Mesodermal cell (in vitro differentiated cells): ENCODE data around the gene IGLON5.

Source experiments
- H3K27ac ChIP-seq: 2 replicates; pipeline ENCODE4 v1.7.0; 2013; ENCODE audit warnings: mild to moderate bottlenecking, low read depth, low read length, moderate library complexity; ENCODE audit not compliant: severe bottlenecking
- H3K36me3 ChIP-seq: 2 replicates; pipeline ENCODE4 v1.7.1; 2013; ENCODE audit warnings: mild to moderate bottlenecking, low read length, moderate library complexity; ENCODE audit not compliant: control insufficient read depth, insufficient read depth
- H3K4me1 ChIP-seq: one replicate; pipeline ENCODE4 v1.7.1; 2013; ENCODE audit warnings: mild to moderate bottlenecking, low read length; ENCODE audit not compliant: insufficient read depth, control insufficient read depth, poor library complexity, severe bottlenecking
- H3K4me3 ChIP-seq: 2 replicates; pipeline ENCODE4 v1.7.0; 2013; ENCODE audit warnings: low read length, control low read depth, mild to moderate bottlenecking; ENCODE audit not compliant: insufficient read depth, poor library complexity, severe bottlenecking; ENCODE audit errors: extremely low read depth
- H3K9me3 ChIP-seq: 2 replicates; pipeline ENCODE4 v1.7.1; 2013; ENCODE audit warnings: mild to moderate bottlenecking, low read length, moderate library complexity; ENCODE audit not compliant: control insufficient read depth
- WGBS, 2 experiments: methylation state at CpG; one replicate each; pipeline ENCODE4 v1.1.5; 2013; ENCODE audit warnings: missing lambda C conversion rate in 2 of 2; ENCODE audit not compliant: insufficient coverage in 2 of 2; 5-methylcytosine and 5-hydroxymethylcytosine counted together

The IGLON5 gene

DNA sequence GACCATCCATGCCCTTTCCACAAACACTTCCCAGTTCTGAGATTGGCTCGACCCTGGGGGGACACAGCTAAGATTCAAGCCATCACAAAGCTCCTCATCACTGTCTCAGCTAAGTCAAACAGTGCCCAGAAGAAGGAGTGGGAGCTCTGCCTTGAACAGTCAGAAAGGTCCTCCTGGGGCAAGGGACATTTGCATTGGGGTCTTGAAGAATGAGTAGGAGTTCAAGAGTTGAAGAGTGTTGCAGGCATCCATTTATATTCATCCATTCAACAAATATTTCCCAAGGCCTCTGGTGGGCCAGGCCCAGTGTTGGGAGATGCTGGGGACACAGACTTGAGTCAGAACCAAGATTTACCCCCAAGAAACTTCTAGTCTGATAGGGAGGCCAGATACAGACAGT lies 6.5 kb downstream of the IGLON5 start:
- no CpG with 5 or more reads among the region's 1 CpG for WGBS, 2 experiments
- no peaks in the 10 kb centered on the region for H3K36me3 ChIP-seq
- no peaks in the 10 kb centered on the region for H3K4me1 ChIP-seq
- no peak overlapping the region for H3K27ac ChIP-seq
- no peaks in the 10 kb centered on the region for H3K9me3 ChIP-seq
- H3K4me3 ChIP-seq, result no peak overlapping the region

DNA sequence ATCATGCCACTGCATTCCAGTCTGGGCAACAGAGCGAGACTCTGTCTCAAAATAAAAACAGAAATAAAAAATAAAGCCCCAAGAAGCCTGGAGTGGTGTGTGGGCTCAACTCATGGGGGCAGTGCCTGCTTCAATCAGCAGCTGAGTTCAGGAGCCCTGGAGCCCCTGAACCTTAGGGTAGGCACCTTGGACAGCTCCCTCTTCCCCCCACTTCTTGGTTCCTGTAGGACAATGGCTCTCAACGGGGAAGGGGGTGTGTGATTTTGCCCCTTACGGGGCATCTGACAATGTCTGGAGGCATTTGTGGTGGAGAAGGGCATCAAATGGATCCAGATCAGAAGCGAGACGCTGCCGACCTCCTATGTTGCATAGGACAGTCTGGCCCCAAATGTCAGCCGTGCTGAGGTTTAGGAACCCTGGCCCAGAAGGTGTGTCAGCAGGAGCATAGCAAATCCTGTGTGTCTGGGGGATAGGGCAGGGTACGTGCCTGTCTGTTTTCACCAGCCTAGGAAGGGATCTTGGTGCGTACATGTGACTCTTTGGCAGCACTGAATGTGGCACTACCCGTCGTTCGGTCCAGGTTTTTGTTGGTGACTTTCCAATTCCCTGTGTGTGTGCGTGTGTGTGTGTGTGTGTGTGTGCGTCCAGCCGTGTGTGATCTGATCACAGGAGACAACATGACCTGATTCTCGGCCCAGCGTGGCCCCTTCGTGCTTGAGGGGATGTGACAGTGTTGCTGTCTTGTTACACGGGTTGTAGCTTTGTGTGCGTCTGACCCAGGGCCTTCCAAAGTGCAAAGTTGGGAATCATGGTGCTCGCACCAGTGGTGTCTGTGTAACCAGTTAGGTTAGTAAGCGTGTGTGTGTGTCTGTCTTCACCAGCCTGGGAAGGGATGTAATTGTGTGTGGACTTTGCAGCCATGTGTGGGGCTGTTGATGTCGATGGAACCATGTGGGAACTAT lies 7.5 kb downstream of the IGLON5 start:
- 83 to 87% methylated on average over 16 to 19 of the region's 23 CpGs for whole genome bisulfite sequencing, 2 experiments
- H3K9me3 ChIP-seq, result no peaks in the 10 kb centered on the region
- no peak overlapping the region for H3K27ac ChIP-seq
- no peaks in the 10 kb centered on the region for H3K36me3 ChIP-seq
- H3K4me1 ChIP-seq, result no peaks in the 10 kb centered on the region
- no peak overlapping the region for H3K4me3 ChIP-seq

DNA sequence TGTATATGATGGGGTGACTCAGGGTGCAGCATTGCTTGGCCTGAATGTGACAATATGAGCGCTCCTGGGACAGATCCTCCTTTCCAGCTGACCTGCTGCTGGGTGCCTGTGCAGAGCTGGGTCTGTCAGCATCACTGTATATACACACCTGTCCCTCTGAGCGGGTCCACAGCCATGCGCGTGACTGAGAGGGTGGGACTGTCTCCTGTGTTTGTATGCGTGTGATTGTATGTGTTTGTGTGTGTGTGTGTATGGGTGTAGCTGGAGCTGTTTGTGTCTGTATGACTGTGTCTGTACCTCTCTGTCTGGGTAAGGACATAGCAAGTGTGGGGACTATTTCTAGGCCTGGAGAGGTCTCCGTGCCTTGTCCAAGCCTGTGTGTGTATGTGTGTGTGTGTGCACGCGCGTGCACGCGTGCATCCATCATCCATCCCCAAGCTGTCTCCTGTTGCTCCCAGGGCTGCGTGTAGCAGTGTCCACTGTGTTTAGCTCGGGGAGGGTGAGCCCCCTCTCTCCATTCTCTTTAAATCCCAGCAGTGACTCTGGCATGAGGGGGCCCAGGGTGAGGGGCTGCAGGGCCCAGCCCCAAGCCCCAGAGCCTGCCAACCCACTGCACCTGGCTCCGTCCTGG lies 8.3 kb downstream of the IGLON5 start:
- Histone ChIP-seq H3K4me1 (no peaks in the 10 kb centered on the region), H3K9me3 (no peaks in the 10 kb centered on the region), H3K36me3 (no peaks in the 10 kb centered on the region), H3K4me3 (no peak overlapping the region), H3K27ac (no peak overlapping the region)
- WGBS, 2 experiments, result 89 to 95% methylated on average over 6 to 7 of the region's 14 CpGs

DNA sequence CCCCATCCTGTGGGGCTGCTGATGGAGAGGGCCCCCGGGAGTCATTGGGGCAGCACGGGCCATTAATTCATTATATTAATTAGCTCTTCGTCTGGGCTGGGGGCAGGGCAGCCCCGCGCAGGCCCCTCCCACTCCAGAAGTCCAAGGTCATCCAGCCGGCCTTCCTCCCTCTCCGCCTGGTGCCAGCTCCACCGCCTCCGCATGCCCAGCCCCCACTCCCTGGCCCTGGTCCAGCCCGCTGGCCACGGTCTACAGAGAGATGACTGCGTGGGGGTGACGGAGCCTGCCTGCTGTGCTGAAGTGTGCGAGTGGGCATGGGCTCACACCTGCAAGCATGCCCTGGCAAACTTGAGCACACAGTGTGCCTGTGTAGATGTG lies 8.8 kb downstream of the IGLON5 start:
- no peaks in the 10 kb centered on the region for H3K9me3 ChIP-seq
- no peak overlapping the region for H3K4me3 ChIP-seq
- WGBS, 2 experiments, result 65 to 71% methylated on average over 14 of the region's 14 CpGs

DNA sequence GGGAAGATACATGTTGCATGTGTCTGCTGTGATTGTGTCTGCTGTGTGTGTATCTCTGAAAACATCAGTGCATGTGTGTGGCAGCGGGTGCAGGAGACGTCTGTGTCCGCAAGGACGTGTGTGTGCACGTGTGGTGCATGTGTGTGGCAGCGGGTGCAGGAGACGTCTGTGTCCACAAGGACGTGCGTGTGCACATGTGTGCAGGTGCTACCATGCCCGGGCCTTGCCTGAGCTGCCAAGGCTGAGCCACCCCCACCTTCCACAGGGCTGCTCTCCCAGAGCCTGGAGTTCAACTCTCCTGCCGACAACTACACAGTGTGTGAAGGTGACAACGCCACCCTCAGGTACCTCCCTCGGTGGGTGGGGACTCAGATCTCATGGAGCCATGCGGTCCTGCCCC lies 10.4 kb downstream of the IGLON5 start:
- Histone ChIP-seq H3K4me1 (no peaks in the 10 kb centered on the region), H3K27ac (no peak overlapping the region), H3K9me3 (no peaks in the 10 kb centered on the region), H3K4me3 (no peak overlapping the region), H3K36me3 (no peaks in the 10 kb centered on the region)
- 87 to 92% methylated on average over 10 to 13 of the region's 14 CpGs for WGBS, 2 experiments

More for the DNA sequence above, 8.8 kb downstream of the IGLON5 start:
- no peaks in the 10 kb centered on the region for H3K36me3 ChIP-seq
- H3K27ac ChIP-seq, result no peak overlapping the region
- no peaks in the 10 kb centered on the region for H3K4me1 ChIP-seq

DNA sequence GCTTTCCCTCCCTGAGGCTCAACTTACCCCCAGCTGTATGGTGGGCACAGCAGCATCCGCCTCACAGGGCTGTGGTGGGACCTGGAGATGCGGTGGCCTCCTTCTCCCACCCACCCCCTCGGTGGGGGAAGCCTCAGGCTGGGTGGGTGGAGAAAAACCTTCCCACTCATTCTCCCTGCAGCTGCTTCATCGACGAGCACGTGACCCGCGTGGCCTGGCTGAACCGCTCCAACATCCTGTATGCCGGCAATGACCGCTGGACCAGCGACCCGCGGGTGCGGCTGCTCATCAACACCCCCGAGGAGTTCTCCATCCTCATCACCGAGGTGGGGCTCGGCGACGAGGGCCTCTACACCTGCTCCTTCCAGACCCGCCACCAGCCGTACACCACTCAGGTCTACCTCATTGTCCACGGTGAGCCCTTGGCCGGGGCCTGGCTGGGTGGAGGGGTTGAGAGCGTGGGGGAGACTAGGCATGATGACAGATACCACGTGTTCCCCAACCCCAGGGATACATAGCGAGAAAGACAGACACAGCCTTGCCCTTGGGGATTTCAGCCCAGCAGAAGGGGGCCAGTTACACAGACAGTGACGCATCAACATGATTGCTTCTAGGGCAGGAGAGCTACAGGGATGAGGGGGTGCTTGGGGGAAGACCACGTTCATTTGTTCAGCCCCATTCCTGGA lies 12.2 kb downstream of the IGLON5 start:
- H3K27ac ChIP-seq, result no peak overlapping the region
- no peaks in the 10 kb centered on the region for H3K9me3 ChIP-seq
- no peaks in the 10 kb centered on the region for H3K4me1 ChIP-seq
- H3K36me3 ChIP-seq, result no peaks in the 10 kb centered on the region
- H3K4me3 ChIP-seq, result no peak overlapping the region
- WGBS, 2 experiments, result 92 to 95% methylated on average over 21 to 22 of the region's 29 CpGs

DNA sequence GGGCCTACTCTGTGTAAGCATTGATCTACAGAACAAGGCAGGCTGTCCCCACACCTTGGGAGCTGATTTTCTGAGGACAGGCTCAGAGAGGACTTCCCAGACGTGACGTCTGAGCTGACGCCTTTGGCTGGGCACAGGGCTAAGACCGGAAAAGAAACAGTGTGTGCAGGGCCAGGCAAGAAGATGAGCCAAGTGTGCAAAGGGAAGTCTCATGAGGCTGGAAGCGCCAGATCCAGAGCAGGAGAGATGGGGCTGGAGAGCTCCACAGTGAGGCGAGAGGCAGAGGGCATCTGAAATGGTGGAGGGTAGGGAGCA lies 12.7 kb downstream of the IGLON5 start:
- Histone ChIP-seq H3K4me3 (no peak overlapping the region), H3K27ac (no peak overlapping the region), H3K36me3 (no peaks in the 10 kb centered on the region), H3K9me3 (no peaks in the 10 kb centered on the region), H3K4me1 (no peaks in the 10 kb centered on the region)
- WGBS, 2 experiments, result 95 to 96% methylated on average over 6 of the region's 6 CpGs

DNA sequence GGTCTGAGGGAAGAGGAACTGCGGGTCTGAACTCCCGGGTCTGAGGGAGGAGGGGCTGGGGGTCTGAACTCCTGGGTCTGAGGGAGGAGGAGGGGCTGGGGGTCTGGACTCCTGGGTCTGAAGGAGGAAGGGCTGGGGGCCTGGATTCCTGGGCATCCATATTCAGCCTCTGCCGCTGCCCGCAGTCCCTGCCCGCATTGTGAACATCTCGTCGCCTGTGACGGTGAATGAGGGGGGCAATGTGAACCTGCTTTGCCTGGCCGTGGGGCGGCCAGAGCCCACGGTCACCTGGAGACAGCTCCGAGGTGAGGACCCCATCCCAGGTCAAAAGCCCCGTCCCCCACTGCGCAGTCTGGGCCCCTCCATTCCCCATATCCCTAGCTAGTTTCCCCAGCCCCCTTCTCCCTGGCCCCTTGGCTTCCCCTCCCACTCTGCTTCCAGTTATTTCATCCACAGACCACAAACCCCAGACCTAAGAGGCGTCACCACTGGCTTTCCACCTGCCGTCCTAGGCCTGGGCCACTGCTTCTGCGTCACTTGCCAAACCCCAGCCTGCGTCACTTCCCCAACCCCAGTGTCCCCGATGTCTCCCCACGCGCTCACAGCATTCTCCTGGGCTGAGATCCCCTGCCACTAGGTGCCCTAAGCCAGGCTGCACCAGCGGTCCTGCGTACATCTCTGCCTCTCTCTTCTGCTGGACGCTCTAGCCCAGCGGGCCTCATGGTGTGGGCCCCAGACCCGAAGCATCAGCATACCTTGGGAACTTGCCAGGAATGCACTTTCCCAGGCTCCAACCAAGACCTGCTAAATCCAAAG lies 13.9 kb downstream of the IGLON5 start:
- H3K27ac ChIP-seq, result no peak overlapping the region
- WGBS, 2 experiments, result 93 to 95% methylated on average over 16 to 26 of the region's 26 CpGs
- no peaks in the 10 kb centered on the region for H3K4me1 ChIP-seq
- peaks cover 3% of the 10 kb centered on the region for H3K36me3 ChIP-seq
- no peak overlapping the region for H3K4me3 ChIP-seq
- no peaks in the 10 kb centered on the region for H3K9me3 ChIP-seq

DNA sequence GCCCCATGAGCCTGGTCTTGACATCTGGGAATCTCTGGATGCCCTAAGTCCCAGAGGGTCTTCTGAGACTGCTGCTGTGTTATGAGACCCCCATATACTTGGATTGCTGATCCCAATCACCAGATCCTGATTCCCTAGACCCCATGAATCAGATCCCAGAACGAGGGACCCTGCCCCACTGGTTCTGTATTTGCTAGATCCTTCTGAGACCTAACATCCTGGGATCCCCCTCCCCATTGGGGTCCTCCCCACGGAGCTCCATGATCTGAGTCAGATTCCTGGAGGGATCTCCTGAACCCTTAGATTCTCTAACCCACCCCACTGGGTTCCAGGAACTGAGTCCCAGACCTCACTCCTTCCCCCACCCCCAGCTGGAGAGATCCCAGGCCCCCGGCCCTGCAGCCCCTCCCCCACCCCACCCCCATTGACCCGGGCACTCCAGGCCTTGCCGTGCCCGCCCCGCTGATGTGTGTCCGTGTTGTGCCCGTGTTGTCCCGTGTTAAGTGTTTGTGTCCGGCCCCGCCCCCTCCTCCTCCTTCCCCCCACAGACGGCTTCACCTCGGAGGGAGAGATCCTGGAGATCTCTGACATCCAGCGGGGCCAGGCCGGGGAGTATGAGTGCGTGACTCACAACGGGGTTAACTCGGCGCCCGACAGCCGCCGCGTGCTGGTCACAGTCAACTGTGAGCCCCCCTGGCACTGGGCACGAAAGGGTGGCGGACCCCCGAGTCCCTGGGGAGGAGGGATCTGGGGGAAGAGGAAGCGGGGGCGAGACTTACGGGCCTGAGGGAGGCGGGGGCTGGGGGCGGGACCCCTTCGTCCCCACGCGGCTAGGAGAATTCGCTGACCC lies 15.0 kb downstream of the IGLON5 start:
- 76% methylated on average over 24 to 33 of the region's 36 CpGs for WGBS, 2 experiments
- Histone ChIP-seq H3K27ac (no peak overlapping the region), H3K36me3 (peaks cover 8% of the 10 kb centered on the region), H3K4me3 (no peak overlapping the region), H3K4me1 (no peaks in the 10 kb centered on the region), H3K9me3 (no peaks in the 10 kb centered on the region)
